GM12874 (cell line): ENCODE measurements around the gene DNAJC22.

Experiments
- TF ChIP-seq, protein P1 (sequence below): IDR thresholded peaks from 2 replicates; pipeline ENCODE4 v1.5.1; 2011; ENCODE audit warnings: low read depth, mild to moderate bottlenecking, control low read depth, low read length, moderate library complexity; ENCODE audit not compliant: insufficient read depth

DNAJC22 gene

DNA sequence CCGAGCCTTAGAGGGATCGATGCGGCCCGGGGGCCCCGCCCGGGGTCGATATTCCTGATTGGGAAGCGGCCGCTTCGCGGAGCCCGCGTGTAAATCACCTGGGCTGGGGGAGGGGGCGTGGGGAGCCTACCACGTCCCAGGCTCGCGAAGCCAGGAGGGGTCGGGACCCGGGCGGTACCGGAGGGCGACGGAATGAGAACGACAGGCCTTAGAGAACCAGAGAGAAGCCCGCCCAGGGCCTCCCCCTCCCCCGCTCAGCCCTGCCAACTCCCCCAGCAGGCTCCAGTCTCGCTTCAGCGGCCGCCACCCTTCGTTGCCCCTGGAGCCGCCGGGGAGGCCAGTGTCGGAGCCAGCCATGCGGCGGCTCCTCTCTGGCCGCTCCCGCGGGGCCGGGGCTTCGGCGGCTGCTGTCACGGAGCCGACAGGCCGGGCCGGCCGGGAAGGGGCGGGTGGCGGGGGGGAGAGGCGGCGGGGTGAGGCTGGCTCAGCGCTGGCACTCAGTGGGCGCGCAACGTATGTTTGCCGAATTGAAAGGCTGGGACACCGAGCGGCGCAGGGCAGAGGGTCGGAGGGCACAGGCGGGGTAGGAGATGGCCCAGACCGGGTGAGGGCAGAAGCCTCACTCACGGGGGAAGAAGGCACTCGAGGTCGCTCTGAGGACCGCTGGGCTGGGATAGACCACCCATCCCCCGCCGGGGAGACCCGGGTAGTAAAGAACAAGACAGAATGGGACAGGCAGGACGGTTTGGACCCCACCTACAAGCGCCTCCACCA is 1.4 kb upstream of the DNAJC22 start:
- TF ChIP-seq, protein P1, sequence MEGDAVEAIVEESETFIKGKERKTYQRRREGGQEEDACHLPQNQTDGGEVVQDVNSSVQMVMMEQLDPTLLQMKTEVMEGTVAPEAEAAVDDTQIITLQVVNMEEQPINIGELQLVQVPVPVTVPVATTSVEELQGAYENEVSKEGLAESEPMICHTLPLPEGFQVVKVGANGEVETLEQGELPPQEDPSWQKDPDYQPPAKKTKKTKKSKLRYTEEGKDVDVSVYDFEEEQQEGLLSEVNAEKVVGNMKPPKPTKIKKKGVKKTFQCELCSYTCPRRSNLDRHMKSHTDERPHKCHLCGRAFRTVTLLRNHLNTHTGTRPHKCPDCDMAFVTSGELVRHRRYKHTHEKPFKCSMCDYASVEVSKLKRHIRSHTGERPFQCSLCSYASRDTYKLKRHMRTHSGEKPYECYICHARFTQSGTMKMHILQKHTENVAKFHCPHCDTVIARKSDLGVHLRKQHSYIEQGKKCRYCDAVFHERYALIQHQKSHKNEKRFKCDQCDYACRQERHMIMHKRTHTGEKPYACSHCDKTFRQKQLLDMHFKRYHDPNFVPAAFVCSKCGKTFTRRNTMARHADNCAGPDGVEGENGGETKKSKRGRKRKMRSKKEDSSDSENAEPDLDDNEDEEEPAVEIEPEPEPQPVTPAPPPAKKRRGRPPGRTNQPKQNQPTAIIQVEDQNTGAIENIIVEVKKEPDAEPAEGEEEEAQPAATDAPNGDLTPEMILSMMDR, result no peak

DNA sequence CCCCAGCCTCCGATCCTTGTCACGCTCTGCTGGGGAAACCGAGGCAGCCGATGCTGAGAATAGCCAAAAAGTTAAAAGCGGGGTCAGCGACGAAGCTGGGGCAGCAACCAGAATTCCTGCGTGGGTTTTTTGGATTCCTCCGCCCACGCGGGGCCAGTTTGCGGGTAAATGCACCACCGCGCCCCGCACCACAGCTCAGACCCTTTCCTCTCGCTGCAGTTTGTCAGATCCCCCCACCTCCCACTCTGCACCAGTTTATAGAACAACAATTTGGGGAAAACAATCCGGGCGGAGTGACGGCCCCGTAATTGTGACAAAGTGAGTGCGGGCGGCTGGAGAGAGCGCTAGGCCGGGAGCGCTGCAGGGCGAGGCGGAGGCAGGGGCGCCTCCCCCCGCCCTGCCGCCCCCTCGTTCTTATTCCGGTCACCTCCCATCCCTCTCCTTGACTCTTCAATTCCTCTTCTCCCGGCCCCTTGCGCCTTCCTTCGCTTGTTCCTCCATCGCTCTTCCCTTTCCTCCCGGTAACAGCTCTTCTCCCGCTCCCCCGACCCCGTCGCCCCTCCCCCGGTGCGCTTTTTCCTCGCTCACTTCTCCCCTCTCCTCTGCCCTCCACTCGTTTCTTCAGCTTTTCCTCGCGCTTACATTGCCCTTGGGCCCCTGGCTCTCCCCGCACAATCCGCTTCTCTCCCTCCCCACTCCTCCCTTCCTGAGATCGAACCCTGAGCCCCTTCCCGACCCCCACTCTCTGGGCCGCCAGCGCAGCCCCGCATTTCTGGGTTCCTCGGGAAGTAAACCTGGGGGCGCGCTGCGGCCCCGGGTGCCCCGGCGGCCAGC is 646 bp upstream of the DNAJC22 start:
- TF ChIP-seq, protein P1, result no peak

DNA sequence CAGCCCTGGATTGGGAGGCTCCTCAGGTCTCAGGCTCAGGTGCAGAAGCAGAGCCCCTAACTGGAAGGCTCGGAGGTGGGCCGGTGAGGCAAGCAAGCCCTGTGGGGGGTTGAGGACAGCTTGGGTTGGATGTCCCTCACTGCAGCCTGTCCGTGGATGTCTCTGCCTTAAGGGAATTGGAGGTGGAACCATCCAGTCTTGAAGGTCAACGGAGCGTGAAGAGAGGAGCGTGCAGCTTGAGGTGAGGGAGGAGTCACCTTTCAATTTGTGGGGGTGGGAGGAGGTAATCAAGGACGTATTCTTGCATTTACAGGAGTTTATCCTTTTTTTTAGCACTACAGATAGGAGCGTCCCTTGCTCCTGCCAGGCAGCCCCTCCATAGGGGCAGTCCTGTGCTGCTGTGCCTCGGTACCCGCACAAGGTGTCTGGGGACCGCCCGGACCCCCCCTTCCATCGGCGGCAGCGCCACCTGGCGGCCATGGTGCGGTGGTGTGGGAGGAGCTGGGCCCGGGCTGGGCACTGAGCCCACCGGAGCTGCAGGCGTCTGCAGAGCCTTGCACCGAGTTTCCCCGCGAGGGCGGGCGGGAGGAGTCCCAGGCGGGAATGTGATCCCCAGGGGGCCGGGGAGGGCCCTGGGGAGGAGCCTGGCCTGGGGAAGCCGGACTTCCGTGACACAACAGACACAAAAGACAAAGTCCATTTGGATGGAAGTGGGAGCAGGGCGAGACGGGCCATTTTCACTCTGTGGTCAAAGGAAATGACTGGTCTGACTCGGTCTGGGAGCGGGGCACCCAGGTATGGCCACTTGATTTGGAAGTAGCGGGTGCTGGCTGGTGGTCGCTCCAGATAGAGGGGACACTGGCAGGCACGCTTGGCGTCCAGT is 864 bp downstream of the DNAJC22 start:
- TF ChIP-seq, protein P1, result peak; percentile 95

DNA sequence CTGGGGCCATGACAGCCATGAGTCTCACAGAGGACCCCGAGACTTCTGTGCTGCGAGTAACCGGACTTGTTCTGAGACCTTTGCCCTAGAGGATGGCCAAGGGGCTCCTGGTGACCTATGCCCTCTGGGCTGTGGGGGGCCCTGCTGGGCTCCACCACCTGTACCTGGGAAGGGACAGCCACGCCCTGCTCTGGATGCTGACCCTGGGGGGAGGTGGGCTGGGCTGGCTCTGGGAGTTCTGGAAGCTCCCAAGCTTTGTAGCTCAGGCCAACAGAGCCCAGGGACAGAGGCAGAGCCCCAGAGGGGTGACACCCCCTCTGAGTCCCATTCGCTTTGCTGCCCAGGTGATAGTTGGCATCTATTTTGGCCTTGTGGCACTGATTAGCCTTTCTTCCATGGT is 2.1 kb downstream of the DNAJC22 start:
- TF ChIP-seq, protein P1, result no peak

DNA sequence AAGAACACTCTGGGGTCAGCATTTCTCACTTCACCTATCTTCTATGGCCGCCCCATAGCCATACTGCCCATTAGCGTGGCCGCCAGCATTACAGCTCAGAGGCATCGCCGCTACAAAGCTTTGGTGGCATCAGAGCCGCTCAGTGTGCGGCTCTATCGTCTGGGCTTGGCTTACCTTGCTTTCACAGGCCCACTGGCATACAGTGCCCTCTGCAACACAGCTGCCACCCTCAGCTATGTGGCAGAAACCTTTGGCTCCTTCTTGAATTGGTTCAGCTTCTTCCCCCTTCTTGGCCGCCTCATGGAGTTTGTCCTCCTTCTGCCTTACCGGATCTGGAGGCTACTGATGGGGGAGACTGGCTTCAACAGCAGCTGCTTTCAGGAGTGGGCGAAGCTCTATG is 2.6 kb downstream of the DNAJC22 start:
- TF ChIP-seq, protein P1, result no peak

DNA sequence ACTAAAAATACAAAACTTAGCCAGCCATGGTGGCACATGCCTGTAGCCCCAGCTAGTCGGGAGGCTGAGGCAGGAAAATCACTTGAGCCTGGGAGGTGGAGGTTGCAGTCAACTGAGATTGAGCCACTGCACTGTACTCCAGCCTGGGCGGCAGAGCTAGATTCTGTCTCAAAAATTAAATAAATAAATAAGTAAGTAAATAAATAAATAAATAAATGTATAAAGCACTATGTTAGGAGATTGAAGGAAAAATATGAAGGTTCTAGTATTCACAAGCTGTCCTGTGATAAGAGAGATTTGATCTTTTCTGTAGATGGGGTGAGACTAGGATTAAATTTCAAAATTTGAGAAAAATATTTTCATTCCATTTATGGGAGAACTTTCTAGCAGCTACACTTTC is 5.7 kb downstream of the DNAJC22 start:
- TF ChIP-seq, protein P1, result no peak

DNA sequence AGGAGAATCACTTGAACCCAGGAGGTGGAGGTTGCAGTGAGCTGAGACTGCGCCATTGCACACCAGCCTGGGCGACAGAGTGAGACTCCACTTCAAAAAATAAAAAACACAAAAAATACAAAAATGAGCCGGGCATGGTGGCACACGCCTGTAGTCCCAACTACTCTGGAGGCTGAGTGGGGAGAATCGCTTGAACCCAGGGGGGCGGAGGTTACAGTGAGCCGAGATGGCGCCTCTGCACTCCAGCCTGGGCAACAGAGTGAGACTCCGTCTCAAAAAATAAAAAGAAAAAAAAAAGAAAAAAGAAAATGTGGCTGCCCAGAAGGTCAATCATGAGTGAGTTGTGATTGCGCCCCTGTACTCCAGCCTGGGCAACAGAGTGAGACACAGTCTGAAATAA is 9.2 kb downstream of the DNAJC22 start:
- TF ChIP-seq, protein P1, result no peak
